CD4-positive, alpha-beta T cell treated with Interleukin-15 for 1 hour (primary cell): ENCODE measurements around the gene LAS1L.
"Not testable (repeated sequence)": the region's sequence is repeated elsewhere in the genome, so short reads cannot be mapped to it uniquely, and the experiment has no call there.

Source experiments
- DNase-seq: peaks from one replicate; pipeline ENCODE4 v3.0.0-alpha.2; 2020

Gene LAS1L

GRCh38 chrX:65516756-65517155 is 17.8 kb downstream of the LAS1L start:
- no peak for DNase-seq

GRCh38 chrX:65513610-65514009 is 21.0 kb downstream of the LAS1L start:
- DNase-seq: no peak

- DNase-seq: no peak
Measured at GRCh38 chrX:65509400-65509799, 25.2 kb downstream of the LAS1L start.

GRCh38 chrX:65508851-65509250 is 25.7 kb downstream of the LAS1L start:
- DNase-seq: no peak

- DNase-seq: no peak
Measured at GRCh38 chrX:65502618-65503017, 32.0 kb downstream of the LAS1L start.

GRCh38 chrX:65493431-65493830 is 41.2 kb downstream of the LAS1L start:
- no peak for DNase-seq

GRCh38 chrX:65491620-65492019 is 43.0 kb downstream of the LAS1L start:
- no peak for DNase-seq

GRCh38 chrX:65488495-65488894 is 46.1 kb downstream of the LAS1L start:
- no peak for DNase-seq

- no peak for DNase-seq
Measured at GRCh38 chrX:65480960-65481359, 53.6 kb downstream of the LAS1L start.

GRCh38 chrX:65479102-65479501 is 55.5 kb downstream of the LAS1L start:
- not testable (repeated sequence) for DNase-seq

GRCh38 chrX:65476564-65476963 is 58.0 kb downstream of the LAS1L start:
- DNase-seq: no peak

GRCh38 chrX:65463550-65463949 is 71.0 kb downstream of the LAS1L start:
- no peak for DNase-seq
